ENCODE results near the gene MLEC.

DNA sequence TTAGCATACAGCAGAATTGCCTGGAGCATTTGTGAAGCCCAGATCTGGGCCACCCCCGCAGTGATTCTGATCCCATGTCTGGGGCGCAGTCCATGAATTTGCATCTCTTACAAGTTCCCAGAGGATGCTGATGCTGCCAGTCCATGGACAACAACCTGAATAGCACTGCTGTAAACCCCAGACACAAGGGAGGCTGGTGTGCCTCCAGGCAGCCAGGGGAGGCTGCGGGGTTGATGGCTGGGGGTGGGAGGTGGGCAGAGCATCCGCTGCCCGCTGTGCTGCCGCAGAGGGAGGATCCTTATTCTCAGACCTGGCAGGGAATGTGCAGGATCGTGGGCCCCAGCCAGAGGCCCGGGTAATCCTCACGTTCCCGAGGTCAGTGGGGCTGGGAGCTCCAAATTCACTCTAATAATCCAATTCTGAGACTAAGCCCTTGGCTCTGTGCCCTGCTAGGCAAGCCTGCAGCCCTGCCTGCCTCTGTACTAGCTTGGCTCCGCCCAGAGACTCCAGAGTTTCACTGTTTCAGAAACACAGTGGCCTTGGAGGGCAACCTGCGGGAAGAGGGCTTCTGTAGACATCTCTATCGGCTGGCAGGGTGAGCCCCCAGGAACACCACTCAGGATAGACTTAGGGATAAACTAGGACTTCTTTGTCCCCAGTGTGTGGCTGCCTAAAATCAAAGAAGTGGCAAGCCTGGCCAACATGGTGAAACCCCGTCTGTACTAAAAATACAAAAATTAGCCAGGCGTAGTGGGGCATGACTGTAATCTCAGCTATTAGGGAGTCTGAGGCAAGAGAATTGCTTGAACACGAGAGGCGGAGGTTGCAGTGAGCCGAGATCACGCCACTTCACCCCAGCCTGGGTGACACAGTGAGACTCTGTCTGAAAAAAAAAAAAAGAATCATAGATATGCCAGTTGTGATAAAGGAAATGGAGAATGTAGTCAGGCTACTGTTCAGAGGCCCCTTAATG, 17.8 kb upstream of the MLEC start:
- TF ChIP-seq POLR2A (IDR thresholded peaks at IDR 0.05): no peak
- TF ChIP-seq, protein P1, sequence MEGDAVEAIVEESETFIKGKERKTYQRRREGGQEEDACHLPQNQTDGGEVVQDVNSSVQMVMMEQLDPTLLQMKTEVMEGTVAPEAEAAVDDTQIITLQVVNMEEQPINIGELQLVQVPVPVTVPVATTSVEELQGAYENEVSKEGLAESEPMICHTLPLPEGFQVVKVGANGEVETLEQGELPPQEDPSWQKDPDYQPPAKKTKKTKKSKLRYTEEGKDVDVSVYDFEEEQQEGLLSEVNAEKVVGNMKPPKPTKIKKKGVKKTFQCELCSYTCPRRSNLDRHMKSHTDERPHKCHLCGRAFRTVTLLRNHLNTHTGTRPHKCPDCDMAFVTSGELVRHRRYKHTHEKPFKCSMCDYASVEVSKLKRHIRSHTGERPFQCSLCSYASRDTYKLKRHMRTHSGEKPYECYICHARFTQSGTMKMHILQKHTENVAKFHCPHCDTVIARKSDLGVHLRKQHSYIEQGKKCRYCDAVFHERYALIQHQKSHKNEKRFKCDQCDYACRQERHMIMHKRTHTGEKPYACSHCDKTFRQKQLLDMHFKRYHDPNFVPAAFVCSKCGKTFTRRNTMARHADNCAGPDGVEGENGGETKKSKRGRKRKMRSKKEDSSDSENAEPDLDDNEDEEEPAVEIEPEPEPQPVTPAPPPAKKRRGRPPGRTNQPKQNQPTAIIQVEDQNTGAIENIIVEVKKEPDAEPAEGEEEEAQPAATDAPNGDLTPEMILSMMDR (IDR thresholded peaks at IDR 0.05): no peak
